Measurements from ENCODE around the gene PARD3.

- TF ChIP-seq POLR2A (IDR thresholded peaks at IDR 0.05): no peak
- TF ChIP-seq, protein P1, sequence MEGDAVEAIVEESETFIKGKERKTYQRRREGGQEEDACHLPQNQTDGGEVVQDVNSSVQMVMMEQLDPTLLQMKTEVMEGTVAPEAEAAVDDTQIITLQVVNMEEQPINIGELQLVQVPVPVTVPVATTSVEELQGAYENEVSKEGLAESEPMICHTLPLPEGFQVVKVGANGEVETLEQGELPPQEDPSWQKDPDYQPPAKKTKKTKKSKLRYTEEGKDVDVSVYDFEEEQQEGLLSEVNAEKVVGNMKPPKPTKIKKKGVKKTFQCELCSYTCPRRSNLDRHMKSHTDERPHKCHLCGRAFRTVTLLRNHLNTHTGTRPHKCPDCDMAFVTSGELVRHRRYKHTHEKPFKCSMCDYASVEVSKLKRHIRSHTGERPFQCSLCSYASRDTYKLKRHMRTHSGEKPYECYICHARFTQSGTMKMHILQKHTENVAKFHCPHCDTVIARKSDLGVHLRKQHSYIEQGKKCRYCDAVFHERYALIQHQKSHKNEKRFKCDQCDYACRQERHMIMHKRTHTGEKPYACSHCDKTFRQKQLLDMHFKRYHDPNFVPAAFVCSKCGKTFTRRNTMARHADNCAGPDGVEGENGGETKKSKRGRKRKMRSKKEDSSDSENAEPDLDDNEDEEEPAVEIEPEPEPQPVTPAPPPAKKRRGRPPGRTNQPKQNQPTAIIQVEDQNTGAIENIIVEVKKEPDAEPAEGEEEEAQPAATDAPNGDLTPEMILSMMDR (IDR thresholded peaks at IDR 0.05): no peak
Observed at GRCh38 chr10:34762156-34762555, 52.9 kb downstream of the PARD3 start.

All from Peyer's patch (tissue), 4 donors.